DND-41 (cell line): ENCODE results near the gene FGF9.

Experiments
- EZH2 ChIP-seq: IDR thresholded peaks from 3 replicates; pipeline ENCODE4 v1.6.1; 2012; ENCODE audit warnings: borderline replicate concordance, low read depth, mild to moderate bottlenecking, moderate library complexity, low read length, inconsistent platforms; ENCODE audit not compliant: severe bottlenecking
- TF ChIP-seq, protein P1 (sequence below): IDR thresholded peaks from 2 replicates; pipeline ENCODE4 v1.5.1; 2012; ENCODE audit warnings: borderline replicate concordance, low read length, moderate library complexity, mild to moderate bottlenecking; ENCODE audit not compliant: poor library complexity, severe bottlenecking; ENCODE audit errors: extremely low read depth

DNA sequence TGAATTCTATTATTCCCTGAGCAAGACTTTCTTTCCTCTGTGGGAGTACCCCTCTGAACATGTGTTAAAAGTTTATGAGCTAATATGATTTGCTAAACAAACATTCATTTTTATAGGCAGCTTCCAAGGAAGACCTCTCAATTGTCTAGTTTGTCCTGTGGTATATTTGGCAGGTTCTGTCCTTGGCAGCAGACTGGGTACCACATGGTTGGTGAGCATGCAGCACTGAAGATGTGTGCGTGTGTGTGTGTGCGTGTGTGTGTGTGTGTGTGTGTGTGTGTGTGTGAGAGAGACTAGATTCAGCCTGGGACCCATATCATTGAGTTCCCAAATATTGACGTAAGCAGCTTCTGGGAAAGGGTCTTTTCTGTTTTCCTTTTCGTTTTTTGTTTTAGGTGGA, 24.0 kb downstream of the FGF9 start:
- TF ChIP-seq, protein P1, sequence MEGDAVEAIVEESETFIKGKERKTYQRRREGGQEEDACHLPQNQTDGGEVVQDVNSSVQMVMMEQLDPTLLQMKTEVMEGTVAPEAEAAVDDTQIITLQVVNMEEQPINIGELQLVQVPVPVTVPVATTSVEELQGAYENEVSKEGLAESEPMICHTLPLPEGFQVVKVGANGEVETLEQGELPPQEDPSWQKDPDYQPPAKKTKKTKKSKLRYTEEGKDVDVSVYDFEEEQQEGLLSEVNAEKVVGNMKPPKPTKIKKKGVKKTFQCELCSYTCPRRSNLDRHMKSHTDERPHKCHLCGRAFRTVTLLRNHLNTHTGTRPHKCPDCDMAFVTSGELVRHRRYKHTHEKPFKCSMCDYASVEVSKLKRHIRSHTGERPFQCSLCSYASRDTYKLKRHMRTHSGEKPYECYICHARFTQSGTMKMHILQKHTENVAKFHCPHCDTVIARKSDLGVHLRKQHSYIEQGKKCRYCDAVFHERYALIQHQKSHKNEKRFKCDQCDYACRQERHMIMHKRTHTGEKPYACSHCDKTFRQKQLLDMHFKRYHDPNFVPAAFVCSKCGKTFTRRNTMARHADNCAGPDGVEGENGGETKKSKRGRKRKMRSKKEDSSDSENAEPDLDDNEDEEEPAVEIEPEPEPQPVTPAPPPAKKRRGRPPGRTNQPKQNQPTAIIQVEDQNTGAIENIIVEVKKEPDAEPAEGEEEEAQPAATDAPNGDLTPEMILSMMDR = no peak
- no peak for TF ChIP-seq EZH2
